GM13977 (cell line): ENCODE data around the gene TKTL1.
A peak's percentile ranks its signal among the peaks of the same experiment; 100 is the strongest.

ENCODE experiments used
- DNase-seq: peaks from one replicate; pipeline ENCODE4 v3.0.0; 2012; ENCODE audit warnings: low spot score
- in situ Hi-C: fragments of 300-500 bp; cut with MboI; formaldehyde crosslinking; loops from one replicate; pipeline ENCODE4 v1.12.0; 2022; ENCODE audit warnings: low sequenced_read_pairs, low pct_unique_long_range_greater_than_20kb, mixed read lengths, inconsistent platforms; ENCODE audit not compliant: unreplicated experiment
- TF ChIP-seq, protein P1 (sequence below): IDR thresholded peaks from 2 replicates; pipeline ENCODE4 v1.5.1; 2012; ENCODE audit warnings: mild to moderate bottlenecking, control low read depth; ENCODE audit not compliant: insufficient read depth; ENCODE audit errors: extremely low read depth, missing control alignments

TKTL1 gene

GRCh38 chrX:154307202-154307601 is 11.6 kb downstream of the TKTL1 start:
- TF ChIP-seq, protein P1, sequence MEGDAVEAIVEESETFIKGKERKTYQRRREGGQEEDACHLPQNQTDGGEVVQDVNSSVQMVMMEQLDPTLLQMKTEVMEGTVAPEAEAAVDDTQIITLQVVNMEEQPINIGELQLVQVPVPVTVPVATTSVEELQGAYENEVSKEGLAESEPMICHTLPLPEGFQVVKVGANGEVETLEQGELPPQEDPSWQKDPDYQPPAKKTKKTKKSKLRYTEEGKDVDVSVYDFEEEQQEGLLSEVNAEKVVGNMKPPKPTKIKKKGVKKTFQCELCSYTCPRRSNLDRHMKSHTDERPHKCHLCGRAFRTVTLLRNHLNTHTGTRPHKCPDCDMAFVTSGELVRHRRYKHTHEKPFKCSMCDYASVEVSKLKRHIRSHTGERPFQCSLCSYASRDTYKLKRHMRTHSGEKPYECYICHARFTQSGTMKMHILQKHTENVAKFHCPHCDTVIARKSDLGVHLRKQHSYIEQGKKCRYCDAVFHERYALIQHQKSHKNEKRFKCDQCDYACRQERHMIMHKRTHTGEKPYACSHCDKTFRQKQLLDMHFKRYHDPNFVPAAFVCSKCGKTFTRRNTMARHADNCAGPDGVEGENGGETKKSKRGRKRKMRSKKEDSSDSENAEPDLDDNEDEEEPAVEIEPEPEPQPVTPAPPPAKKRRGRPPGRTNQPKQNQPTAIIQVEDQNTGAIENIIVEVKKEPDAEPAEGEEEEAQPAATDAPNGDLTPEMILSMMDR, result no peak
- in situ Hi-C loops, result no loop called here
- DNase-seq, result no peak

DNA sequence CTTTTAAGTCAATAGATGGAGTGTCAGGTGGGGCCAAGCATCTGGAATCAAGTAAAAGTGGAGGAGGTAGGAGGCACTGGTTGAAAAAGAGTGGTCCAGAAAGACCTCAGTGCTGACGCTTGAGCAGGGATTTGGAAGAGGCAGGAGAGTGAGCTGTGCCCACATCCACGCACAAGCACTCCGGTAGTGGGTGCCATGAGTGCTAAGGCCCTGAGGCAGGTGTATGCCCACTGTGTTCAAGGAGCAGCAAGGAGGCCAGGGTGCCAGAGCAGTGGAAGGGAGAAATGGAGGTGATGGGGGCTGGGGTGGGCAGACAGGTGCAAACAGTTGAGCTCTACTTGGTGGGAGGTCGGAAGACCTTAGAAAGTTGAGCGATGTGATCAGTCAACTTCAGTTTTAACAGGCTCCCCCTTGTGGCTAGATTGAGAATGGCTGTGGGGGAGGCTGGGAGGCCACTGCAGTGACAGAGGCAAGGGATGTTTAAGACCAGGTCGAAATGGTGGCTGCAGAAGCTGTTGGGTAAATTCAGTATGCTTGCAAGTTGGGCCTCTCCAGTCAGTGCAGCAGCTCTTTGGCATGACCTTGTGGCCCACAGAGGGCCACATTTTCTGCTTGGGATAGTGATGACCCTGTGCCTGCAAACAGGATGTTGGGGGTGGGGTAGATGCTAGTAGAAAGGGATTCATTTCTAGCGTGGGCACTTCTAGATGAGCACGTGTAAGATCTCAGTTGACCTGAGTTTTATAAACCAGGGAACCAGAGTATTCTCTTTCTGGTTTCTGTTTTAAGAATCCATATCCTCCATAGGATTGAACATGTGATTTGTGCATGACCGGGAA is 12.7 kb downstream of the TKTL1 start:
- TF ChIP-seq, protein P1, result peak; percentile 71
- in situ Hi-C loops, result no loop called here
- DNase-seq, result peak; percentile 59

- no peak for DNase-seq
- in situ Hi-C loops, result no loop called here
These were observed 13.6 kb downstream of the TKTL1 start for GRCh38 chrX:154309041-154309775.

GRCh38 chrX:154310616-154311536 is 15.3 kb downstream of the TKTL1 start:
- no peak for DNase-seq
- TF ChIP-seq, protein P1, result no peak
- in situ Hi-C loops, result no loop called here

More at GRCh38 chrX:154309041-154309775, 13.6 kb downstream of the TKTL1 start:
- TF ChIP-seq, protein P1, result no peak

DNA sequence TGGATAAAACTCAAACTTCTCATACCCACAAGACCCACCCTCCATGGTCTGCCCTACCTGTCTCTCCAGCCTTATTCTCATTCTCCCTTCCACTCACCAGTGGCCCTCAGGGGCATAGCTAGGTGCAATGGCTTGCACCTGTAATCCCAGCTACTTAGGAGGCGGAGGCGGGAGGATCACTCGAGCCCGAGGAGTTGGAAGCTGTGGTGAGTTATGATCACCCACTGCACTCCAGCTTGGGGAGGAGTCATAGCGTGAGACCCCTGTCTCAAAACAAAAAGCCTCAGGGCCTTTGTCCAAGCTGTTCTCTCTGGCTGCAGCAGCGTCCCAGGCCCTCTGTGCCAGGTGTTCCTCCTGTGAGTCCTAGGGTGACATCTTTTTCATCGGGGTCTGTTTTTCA is 16.5 kb downstream of the TKTL1 start:
- TF ChIP-seq, protein P1, result no peak
- in situ Hi-C loops, result no loop called here
- no peak for DNase-seq

DNA sequence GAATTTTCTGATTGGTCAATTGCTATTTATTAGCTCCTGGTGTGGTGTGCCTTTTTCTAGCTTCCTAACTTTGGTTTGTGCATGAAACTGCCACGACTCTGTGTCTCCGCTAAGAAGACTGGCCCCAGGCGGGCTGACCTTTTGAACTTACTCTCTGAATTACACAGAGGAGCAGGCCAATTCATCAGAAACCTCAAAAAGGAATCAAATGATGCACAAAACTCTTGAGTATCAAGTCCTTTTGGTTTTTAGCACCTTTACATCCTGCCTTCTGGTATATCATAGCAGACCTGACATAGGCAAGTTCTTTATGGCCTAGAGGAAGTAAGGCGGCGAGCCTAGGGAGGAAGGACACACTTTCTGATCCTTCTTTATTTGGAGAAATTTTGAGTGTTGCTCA is 17.6 kb downstream of the TKTL1 start:
- DNase-seq, result peak; percentile 52
- TF ChIP-seq, protein P1, result no peak
- in situ Hi-C loops, result no loop called here
